T follicular helper cell (primary cell): ENCODE data around the gene CTU1.

Experiments used
- DNase-seq: peaks from one replicate; pipeline ENCODE4 v3.0.0-alpha.2; 2020; ENCODE audit warnings: low read depth

The CTU1 gene

GRCh38 chr19:51131780-51132680, 23.8 kb upstream of the CTU1 start:
- no peak for DNase-seq

DNA sequence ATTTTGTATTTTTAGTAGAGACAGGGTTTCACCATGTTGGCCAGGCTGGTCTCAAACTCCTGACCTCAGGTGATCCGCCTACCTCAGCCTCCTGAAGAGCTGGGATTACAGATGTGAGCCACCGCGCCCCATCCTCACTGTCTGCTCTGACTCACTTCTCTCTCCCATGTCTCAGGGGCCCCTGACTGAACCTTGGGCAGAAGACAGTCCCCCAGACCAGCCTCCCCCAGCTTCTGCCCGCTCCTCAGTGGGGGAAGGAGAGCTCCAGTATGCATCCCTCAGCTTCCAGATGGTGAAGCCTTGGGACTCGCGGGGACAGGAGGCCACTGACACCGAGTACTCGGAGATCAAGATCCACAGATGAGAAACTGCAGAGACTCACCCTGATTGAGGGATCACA, 21.5 kb upstream of the CTU1 start:
- no peak for DNase-seq

DNA sequence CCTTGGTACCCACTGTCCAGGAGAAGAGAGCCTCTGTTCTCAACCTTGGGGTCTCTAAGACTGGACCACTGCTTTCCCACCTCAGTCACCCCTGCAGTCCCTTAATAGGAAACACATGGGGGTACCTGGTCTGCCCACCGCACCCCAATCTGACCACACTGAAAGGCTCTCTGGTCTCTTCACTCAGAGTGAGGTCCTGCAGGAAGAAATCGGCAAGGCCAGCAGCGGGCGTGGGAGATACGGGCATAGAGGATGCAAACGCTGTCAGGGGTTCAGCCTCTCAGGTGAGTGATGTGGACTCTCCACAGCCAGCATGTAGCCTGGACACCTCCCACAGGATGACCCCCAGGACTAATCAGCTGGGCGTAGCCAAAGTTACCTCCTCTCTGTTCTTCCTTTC, 20.0 kb upstream of the CTU1 start:
- no peak for DNase-seq

- DNase-seq: no peak
Measured at GRCh38 chr19:51127755-51128154, 19.5 kb upstream of the CTU1 start.

GRCh38 chr19:51127032-51127431, 18.8 kb upstream of the CTU1 start:
- DNase-seq: no peak

DNA sequence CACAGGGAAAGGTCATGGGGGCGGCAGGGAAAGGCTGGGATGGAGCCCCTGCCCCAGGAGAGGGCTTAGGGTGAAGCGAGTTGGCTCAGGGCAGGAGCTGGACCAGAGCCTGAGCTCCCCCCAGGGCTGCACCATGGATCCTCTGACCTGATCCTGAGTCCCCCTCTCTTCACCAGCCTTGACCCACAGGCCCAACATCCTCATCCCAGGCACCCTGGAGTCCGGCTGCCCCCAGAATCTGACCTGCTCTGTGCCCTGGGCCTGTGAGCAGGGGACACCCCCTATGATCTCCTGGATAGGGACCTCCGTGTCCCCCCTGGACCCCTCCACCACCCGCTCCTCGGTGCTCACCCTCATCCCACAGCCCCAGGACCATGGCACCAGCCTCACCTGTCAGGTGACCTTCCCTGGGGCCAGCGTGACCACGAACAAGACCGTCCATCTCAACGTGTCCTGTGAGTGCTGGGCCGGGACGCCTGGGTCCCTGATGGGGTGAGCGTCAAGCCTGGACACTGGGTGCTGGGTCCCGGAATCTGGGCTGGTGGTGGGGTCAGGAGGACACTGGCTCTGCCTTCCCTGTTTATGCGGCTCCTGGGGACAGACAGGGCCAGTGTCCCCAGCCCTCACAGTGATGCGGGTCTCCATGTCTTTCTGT, 17.3 kb upstream of the CTU1 start:
- no peak for DNase-seq

DNA sequence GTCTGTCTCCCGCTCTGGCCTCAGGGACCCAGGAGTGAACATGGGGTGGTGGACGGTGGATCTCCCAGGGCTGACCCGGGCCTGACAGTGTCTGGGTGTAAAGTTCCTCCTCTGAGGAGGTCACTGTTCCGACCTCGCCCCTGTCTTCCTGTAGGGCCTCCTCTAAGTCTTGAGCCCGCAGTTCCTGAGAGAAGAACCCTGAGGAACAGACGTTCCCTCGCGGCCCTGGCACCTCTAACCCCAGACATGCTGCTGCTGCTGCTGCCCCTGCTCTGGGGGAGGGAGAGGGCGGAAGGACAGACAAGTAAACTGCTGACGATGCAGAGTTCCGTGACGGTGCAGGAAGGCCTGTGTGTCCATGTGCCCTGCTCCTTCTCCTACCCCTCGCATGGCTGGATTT, 16.5 kb upstream of the CTU1 start, which contains the start of gene SIGLEC9:
Gene SIGLEC9 (plus strand): TSS at position 178 of the 400 bp plus-strand sequence. CDS start 69 bp downstream, at position 247.
- DNase-seq: no peak

DNA sequence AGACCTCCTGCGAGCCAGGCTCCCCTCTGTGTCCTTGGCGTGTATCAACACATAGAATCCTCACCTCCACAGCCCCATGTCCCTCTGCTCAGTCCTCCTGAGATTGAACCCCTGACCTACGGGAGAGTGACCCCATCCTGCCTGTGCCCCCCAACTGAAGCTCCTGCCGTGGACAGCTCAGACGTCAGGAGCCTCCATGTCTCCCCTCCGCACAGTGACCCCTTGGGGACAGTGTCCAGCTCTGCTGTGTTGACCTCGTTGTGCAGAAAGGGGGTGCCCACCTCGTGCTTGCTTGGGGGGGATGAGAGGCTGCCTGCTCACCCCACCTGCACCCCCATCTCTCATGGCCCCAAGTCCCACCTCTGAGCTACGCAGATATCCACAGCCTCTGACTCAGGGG, 16.0 kb upstream of the CTU1 start:
- DNase-seq: no peak

DNA sequence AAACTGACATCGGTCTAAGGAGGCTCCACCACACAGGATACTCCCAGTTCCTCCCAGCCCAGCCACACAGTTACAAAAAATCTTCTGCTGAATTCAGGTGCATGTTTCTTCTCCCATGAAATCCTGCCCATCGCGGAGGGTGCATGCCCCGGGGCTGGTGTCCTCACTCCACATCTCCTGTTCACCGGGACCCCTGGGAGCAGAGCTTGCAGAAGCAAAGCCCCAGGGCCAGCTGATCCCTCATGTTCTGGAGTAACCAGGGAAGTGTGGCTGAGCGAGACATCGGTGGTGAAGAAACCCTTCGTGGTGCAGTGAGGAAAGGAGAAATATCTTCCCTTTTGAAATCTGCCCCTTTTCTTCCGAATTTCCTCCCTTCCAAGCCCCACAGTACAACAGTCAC, 15.6 kb upstream of the CTU1 start:
- no peak for DNase-seq

DNA sequence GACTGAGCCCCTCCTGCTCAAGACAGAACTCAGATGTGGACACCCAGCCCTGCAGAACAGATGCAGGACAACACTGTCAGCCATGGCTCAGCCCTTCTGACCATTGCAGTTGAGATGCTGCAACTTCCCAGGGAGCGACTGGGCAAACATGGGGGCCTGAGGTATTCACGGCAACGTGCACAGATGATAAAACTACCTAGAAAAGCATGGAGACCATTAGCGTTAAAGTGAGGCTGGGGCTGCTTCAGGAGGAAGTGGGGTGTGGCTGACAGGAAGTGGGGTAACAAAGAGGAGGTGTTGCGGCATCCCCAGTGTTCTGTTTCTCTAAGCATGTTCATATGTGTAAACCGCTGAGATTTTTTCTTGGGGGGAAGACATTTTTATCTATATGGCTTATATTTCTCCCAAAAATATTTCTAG, 15.2 kb upstream of the CTU1 start:
- DNase-seq: no peak

DNA sequence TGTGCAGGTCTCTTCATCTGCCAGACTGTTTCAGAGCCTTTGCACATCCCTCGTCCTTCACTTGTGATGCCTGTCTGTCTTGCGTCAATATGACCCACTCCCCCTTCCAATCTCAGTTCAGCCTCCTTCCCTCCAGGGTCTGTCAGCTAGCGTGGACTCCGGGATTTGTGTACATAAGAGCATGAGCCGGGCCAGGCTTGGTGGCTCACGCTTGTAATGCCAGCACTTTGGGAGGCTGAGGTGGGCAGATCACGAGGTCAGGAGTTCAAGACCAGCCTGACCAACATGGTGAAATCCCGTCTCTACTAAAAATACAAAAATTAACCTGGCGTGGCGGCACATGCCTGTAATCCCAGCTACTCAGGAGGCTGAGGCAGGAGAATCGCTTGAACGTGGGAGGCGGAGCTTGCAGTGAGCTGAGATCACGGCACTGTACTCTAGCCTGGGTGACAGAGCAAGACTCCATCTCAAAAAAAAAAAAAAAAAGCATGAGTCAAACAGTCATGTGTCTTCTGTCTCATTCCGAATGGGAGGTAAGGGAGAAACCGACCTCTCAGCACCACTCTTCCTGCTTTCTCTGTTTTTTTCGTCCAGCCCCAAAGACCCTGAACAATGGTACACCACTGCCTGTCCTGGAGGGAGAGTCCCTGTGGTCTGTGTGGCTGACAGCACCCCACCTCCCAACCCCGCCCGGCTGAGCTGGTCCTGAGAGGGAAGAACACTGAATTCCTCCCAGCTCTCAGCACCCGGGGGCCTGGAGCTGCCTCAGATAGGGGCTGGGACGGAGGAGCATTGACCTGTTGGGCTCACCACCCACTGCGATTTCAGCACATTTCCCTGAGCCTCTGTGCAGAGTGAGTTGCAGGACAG, 14.1 kb upstream of the CTU1 start:
- no peak for DNase-seq

GRCh38 chr19:51121257-51121656, 13.0 kb upstream of the CTU1 start:
- no peak for DNase-seq

- DNase-seq: no peak
Measured at GRCh38 chr19:51120160-51120559, 12.0 kb upstream of the CTU1 start.

- DNase-seq: no peak
Measured at GRCh38 chr19:51119611-51120010, 11.4 kb upstream of the CTU1 start.

- no peak for DNase-seq
Measured at GRCh38 chr19:51119101-51119500, 10.9 kb upstream of the CTU1 start.

GRCh38 chr19:51116736-51117286, 8.6 kb upstream of the CTU1 start:
- DNase-seq: no peak

DNA sequence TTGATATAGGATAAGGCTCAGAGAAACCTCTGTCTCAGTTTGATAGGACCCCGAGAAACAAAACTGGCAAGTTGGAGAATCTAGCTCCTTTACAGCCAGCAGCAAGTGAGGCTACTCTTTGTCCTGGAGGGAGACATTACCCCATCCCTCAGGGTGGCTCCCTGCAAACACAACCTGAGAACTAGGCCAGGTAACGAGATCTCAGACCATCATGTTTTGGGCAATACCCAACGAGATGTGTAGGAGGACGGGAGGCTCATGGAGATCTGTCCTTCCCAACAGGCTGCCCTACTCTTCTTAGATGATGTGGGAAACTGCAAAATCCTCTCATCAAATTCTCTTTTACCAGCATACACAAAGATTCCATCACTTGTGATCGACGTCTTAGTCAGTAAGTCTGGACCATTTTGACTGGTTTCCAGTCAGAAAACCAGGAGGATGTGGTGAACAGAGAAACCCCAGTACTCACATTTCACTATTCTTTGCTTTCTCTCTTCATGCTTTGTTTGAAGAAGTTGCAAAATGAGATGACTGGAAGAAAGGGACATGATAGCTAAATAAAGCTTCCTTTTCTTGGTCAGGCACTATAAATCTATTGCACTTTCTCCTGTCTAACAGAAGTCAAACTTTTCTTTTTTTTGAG, 6.0 kb upstream of the CTU1 start:
- no peak for DNase-seq

- no peak for DNase-seq
Measured at GRCh38 chr19:51111606-51112005, 3.4 kb upstream of the CTU1 start.

- DNase-seq: no peak
Measured at GRCh38 chr19:51110666-51110971, 2.4 kb upstream of the CTU1 start.

DNA sequence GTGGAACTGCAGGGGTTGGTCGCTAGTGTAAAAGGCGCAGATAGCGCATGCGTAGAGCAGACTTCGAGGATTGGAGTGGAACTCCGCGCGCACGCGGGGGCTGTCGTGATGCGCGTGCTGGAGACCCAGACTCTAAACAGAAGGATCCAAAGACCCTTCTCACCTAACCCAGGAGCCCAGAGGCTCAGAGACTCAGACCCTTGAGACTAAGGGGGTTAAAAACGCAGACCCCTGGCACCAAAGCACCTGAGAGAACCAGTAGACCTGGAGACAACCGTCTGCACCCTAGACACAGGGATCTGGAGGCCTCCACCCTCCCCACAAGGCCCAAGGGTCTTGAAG, 567 bp upstream of the CTU1 start:
- DNase-seq: no peak

GRCh38 chr19:51107406-51108065, 673 bp downstream of the CTU1 start:
- DNase-seq: no peak
